Neural progenitor cell (in vitro differentiated cells): ENCODE results near the gene ADCY7. TPM values are rescaled to one million over a fixed set of nuclear protein-coding genes. Genes with fewer than 3 reads are reported as not detected.

ENCODE experiments used
- DNase-seq: peaks from one replicate; pipeline ENCODE4 v3.0.0-alpha.2; 2016; ENCODE audit warnings: low spot score
- H2AFZ ChIP-seq: fragments of 200-600 bp; sonication (generic); replicated peaks from 2 replicates; pipeline ENCODE4 v1.6.1; 2016; ENCODE audit warnings: antibody characterized with exemption
- H3F3A ChIP-seq: fragments of 200-600 bp; sonication (generic); 2 replicates; pipeline ENCODE4 v1.6.1; 2016; ENCODE audit warnings: antibody characterized with exemption, low read depth
- H3K27ac ChIP-seq: fragments of 200-600 bp; sonication (generic); 2 replicates; pipeline ENCODE4 v1.5.1; 2016; ENCODE audit warnings: mild to moderate bottlenecking
- H3K27me3 ChIP-seq: fragments of 200-600 bp; sonication (generic); 2 replicates; pipeline ENCODE4 v1.6.1; 2016; ENCODE audit warnings: mild to moderate bottlenecking, moderate library complexity
- H3K36me3 ChIP-seq: fragments of 200-600 bp; sonication (generic); 2 replicates; pipeline ENCODE4 v1.5.1; 2016
- H3K4me1 ChIP-seq: fragments of 200-600 bp; sonication (generic); 2 replicates; pipeline ENCODE4 v1.6.1; 2016; ENCODE audit warnings: mixed run types
- H3K4me2 ChIP-seq: fragments of 200-600 bp; sonication (generic); 2 replicates; pipeline ENCODE4 v1.6.1; 2016
- H3K4me3 ChIP-seq: fragments of 200-600 bp; sonication (generic); 2 replicates; pipeline ENCODE4 v1.5.1; 2016
- H3K79me2 ChIP-seq: fragments of 200-600 bp; sonication (generic); 2 replicates; pipeline ENCODE4 v1.6.1; 2016; ENCODE audit warnings: low read depth
- H3K9ac ChIP-seq: fragments of 200-600 bp; sonication (generic); 2 replicates; pipeline ENCODE4 v1.6.1; 2016
- H3K9me3 ChIP-seq: fragments of 200-600 bp; sonication (generic); 2 replicates; pipeline ENCODE4 v1.5.1; 2016; ENCODE audit warnings: low read depth
- H4K20me1 ChIP-seq: fragments of 200-600 bp; sonication (generic); 2 replicates; pipeline ENCODE4 v1.6.1; 2016; ENCODE audit warnings: low read depth
- H3K27ac Mint-ChIP-seq: 3 replicates; pipeline ENCODE4 v1.8.0; 2021; ENCODE audit warnings: mixed read lengths
- H3K27me3 Mint-ChIP-seq: 2 replicates; pipeline ENCODE4 v1.8.0; 2022; ENCODE audit warnings: low read depth, mild to moderate bottlenecking, inconsistent platforms, moderate library complexity, mixed read lengths; ENCODE audit not compliant: insufficient read depth
- H3K36me3 Mint-ChIP-seq: 3 replicates; pipeline ENCODE4 v1.8.0; 2021; ENCODE audit warnings: mixed read lengths
- H3K4me1 Mint-ChIP-seq: 3 replicates; pipeline ENCODE4 v1.8.0; 2021; ENCODE audit warnings: mixed read lengths
- H3K4me3 Mint-ChIP-seq: 3 replicates; pipeline ENCODE4 v1.8.0; 2021; ENCODE audit warnings: mild to moderate bottlenecking, moderate library complexity, mixed read lengths
- H3K9me3 Mint-ChIP-seq: 3 replicates; pipeline ENCODE4 v1.8.0; 2020; ENCODE audit warnings: mixed read lengths
- EZH2 ChIP-seq: fragments of 200-600 bp; sonication (generic); IDR thresholded peaks from 2 replicates; pipeline ENCODE4 v1.6.1; 2017; ENCODE audit warnings: antibody characterized with exemption, mild to moderate bottlenecking, moderate library complexity
- EZH2phosphoT487 ChIP-seq: fragments of 200-600 bp; sonication (generic); IDR thresholded peaks from 2 replicates; pipeline ENCODE4 v1.6.1; 2017; ENCODE audit warnings: antibody characterized with exemption
- microRNA-seq: library from miRNA; unstranded; fragments of <30 nt; microRNA quantifications from one replicate; pipeline ENCODE4, GENCODE V29; 2016
- small RNA-seq: library from RNA; depleted of rRNA; stranded (forward); fragments of <200 nt; gene quantifications from one replicate; pipeline ENCODE3, GENCODE V24; 2015
- total RNA-seq: library from RNA; depleted of rRNA; stranded (reverse); fragments of >200 nt; gene quantifications from 2 replicates; pipeline ENCODE4 v1.2.3, GENCODE V29; 2015; ENCODE audit warnings: low replicate concordance
- TF ChIP-seq, protein P1 (sequence below): fragments of 200-600 bp; sonication (generic); IDR thresholded peaks from 2 replicates; pipeline ENCODE4 v1.5.1; 2017; ENCODE audit warnings: antibody characterized with exemption, mild to moderate bottlenecking

ADCY7 gene
- total RNA-seq, 1 donor from 2014 or later = 2.5 TPM

DNA sequence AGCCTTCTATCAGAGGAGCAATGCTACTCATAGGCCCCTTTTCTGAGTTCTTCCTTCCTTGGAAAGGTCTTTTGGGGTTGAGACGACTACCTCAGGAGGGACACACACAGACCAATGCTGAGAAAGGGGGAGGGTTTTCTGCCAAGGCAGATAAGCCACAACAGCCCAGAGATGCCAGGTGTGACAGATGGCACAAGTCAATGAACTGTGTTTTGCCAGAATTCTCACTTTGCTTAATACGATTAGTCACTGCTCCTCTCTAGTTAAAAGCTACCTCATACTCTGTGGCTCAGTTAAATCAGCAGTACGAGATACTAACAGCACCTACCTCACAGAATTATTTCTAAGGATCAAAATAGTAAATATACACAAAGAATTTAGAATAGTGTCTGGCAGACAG is 94.4 kb downstream of the ADCY7 start:
- Histone ChIP-seq H3K4me3 (no peak overlapping the region), H3K27ac (no peak overlapping the region), H4K20me1 (peaks cover 83% of the 10 kb centered on the region), H3K79me2 (peaks cover 97% of the 10 kb centered on the region), H3K36me3 (peaks cover 20% of the 10 kb centered on the region), H2AFZ (no peak overlapping the region), H3K27me3 (no peaks in the 10 kb centered on the region), H3K4me1 (no peaks in the 10 kb centered on the region), H3K9ac (no peak overlapping the region), H3K9me3 (no peaks in the 10 kb centered on the region), H3F3A (peaks cover 14% of the 10 kb centered on the region), H3K4me2 (no peak overlapping the region)
- no peak overlapping the region for H3K27ac Mint-ChIP-seq
- no peak overlapping the region for H3K4me3 Mint-ChIP-seq
- H3K36me3 Mint-ChIP-seq = peaks cover 33% of the 10 kb centered on the region
- no peaks in the 10 kb centered on the region for H3K9me3 Mint-ChIP-seq
- DNase-seq = no peak
- H3K27me3 Mint-ChIP-seq = no peaks in the 10 kb centered on the region
- peaks cover 11% of the 10 kb centered on the region for H3K4me1 Mint-ChIP-seq
- TF ChIP-seq, protein P1, sequence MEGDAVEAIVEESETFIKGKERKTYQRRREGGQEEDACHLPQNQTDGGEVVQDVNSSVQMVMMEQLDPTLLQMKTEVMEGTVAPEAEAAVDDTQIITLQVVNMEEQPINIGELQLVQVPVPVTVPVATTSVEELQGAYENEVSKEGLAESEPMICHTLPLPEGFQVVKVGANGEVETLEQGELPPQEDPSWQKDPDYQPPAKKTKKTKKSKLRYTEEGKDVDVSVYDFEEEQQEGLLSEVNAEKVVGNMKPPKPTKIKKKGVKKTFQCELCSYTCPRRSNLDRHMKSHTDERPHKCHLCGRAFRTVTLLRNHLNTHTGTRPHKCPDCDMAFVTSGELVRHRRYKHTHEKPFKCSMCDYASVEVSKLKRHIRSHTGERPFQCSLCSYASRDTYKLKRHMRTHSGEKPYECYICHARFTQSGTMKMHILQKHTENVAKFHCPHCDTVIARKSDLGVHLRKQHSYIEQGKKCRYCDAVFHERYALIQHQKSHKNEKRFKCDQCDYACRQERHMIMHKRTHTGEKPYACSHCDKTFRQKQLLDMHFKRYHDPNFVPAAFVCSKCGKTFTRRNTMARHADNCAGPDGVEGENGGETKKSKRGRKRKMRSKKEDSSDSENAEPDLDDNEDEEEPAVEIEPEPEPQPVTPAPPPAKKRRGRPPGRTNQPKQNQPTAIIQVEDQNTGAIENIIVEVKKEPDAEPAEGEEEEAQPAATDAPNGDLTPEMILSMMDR = no peak
- TF ChIP-seq EZH2phosphoT487 = no peak
- TF ChIP-seq EZH2 = no peak

DNA sequence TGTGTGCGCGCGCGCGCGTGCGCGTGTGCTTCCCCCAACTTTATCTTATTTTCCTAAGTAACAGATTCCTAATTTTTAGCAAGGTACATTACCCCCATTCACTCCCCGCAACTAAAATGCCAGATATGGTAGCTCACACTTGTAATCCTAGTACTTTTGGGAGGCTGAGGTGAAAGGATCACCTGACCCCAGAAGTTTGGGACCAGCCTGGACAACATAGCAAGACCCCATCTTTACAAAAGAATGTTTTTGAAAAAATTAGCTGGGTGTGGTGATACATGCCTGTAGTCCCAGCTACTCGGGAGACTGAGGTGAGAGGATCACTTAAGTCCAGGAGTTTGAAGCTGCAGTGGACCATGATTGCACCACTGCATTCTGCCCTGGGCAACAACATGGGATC is 97.3 kb downstream of the ADCY7 start:
- Mint-ChIP-seq H3K4me3 (no peak overlapping the region), H3K36me3 (peaks cover 24% of the 10 kb centered on the region), H3K4me1 (peaks cover 29% of the 10 kb centered on the region), H3K9me3 (no peaks in the 10 kb centered on the region), H3K27me3 (no peaks in the 10 kb centered on the region), H3K27ac (no peak overlapping the region)
- Histone ChIP-seq H3K27ac (no peak overlapping the region), H4K20me1 (peaks cover 89% of the 10 kb centered on the region), H3K4me1 (peaks cover 20% of the 10 kb centered on the region), H3K79me2 (peaks cover 99% of the 10 kb centered on the region), H3K4me2 (no peak overlapping the region), H3F3A (no peaks in the 10 kb centered on the region), H2AFZ (no peak overlapping the region), H3K9ac (no peak overlapping the region), H3K9me3 (no peaks in the 10 kb centered on the region), H3K4me3 (no peak overlapping the region), H3K27me3 (no peaks in the 10 kb centered on the region), H3K36me3 (peaks cover 32% of the 10 kb centered on the region)
- no peak for DNase-seq
- TF ChIP-seq EZH2phosphoT487 (no peak), EZH2 (no peak)
- TF ChIP-seq, protein P1 = no peak

DNA sequence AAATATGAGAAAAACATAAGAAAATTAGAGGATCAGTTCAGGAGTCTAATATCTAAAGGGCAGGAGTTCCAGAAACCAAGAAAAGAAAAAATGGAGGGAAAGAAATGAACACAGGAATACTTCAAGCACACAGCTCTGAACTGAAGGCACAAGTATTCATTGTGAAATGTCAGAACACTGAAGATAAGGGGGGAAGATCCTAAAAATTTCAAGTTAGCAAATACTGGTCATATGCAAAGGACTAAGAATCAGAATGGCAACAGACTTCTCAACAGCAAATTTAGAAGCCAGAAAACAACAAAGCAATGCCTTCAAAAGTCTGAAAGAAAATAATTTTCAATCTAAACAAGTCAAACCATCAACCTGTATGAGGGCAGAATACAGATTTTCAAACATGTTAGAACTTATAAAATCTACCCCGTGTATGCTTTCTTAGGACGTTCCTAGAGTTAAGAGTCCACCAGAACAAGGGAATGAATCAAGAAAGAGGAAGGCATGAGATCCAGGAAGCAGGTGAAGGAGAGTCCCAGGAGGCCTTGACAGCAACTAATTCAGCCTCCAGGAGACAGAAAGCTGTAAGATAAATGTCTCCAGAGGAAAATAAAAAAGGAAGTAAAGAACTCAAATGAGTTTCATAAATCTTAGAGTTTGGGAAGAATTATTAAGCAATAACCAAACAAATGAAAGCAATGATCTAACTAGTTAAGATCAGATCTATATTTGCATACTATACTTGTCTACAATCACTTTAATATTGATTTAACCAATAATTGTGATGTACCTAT is 99.6 kb downstream of the ADCY7 start:
- no peak overlapping the region for H3K27ac ChIP-seq
- H3K4me1 ChIP-seq = peaks cover 20% of the 10 kb centered on the region
- no peaks in the 10 kb centered on the region for H3K27me3 ChIP-seq
- peaks cover 76% of the 10 kb centered on the region for H3K79me2 ChIP-seq
- TF ChIP-seq, protein P1 = no peak
- TF ChIP-seq EZH2 = no peak
- no peak for TF ChIP-seq EZH2phosphoT487
- Mint-ChIP-seq H3K27me3 (peaks cover 2% of the 10 kb centered on the region), H3K9me3 (no peaks in the 10 kb centered on the region), H3K4me3 (peak overlapping the region; percentile 24), H3K27ac (no peak overlapping the region), H3K36me3 (peaks cover 22% of the 10 kb centered on the region), H3K4me1 (peaks cover 27% of the 10 kb centered on the region)
- peaks cover 28% of the 10 kb centered on the region for H3K36me3 ChIP-seq
- H3K9ac ChIP-seq = peak overlapping the region; percentile 12
- H3K4me2 ChIP-seq = peak overlapping the region; percentile 86
- DNase-seq = no peak
- H3K4me3 ChIP-seq = no peak overlapping the region
- no peaks in the 10 kb centered on the region for H3F3A ChIP-seq
- H4K20me1 ChIP-seq = peaks cover 70% of the 10 kb centered on the region
- no peaks in the 10 kb centered on the region for H3K9me3 ChIP-seq
- H2AFZ ChIP-seq = no peak overlapping the region

Small RNA genes lying within 50 kb of the gene (microRNA-seq; reads per million reads assigned to microRNA genes)
- not detected for gene MIR6771

Small RNA genes lying within 50 kb of the gene (small RNA-seq; reads per million reads assigned to genes)
- gene MIR6771 = not detected

Other genes starting within 250 kb of the ADCY7 start
- 37.9 and 52.7 TPM in 2 replicates for gene CNEP1R1, start 241.3 kb upstream of the ADCY7 start, total RNA-seq
- gene HEATR3, start 200.6 kb upstream of the ADCY7 start, total RNA-seq = 23.9 and 26.7 TPM in 2 replicates
- 10.4 and 15.2 TPM in 2 replicates for gene TENT4B, start 113.2 kb upstream of the ADCY7 start, total RNA-seq
- gene BRD7, start 102.4 kb downstream of the ADCY7 start, total RNA-seq = 112 and 164 TPM in 2 replicates